PC-3 (cell line): ENCODE data around the gene S100A3. TPM values are rescaled to one million over a fixed set of nuclear protein-coding genes. Genes with fewer than 3 reads are reported as not detected.

ENCODE experiments used
- ATAC-seq: fragments of 200-7000 bp; cut with Tn5 transposase; 2 replicates; pipeline ENCODE4 v1.9.1; 2020; ENCODE audit warnings: mild to moderate bottlenecking, moderate library complexity
- BruUV-seq: library from RNA; stranded (reverse); fragments of 400-500 nt; replicated peaks from 2 replicates; lab custom pipeline; 2021; lab: Mats Ljungman, UMichigan
- CTCF ChIA-PET: fragments of 300-600 bp; sonication (Branson Sonifier 250); formaldehyde crosslinking; loops from one replicate; lab custom pipeline; 2022; ENCODE audit warnings: antibody characterized with exemption; lab: Charles Lee
- POLR2A ChIA-PET: fragments of 300-600 bp; sonication (Branson Sonifier 250); formaldehyde crosslinking; loops from one replicate; lab custom pipeline; 2022; ENCODE audit warnings: antibody characterized with exemption; ENCODE audit not compliant: unreplicated experiment; lab: Charles Lee
- DNase-seq: peaks from one replicate; pipeline ENCODE4 v3.0.0-alpha.2; 2015
- H2AFZ ChIP-seq: fragments of 300-600 bp; sonication (generic); 2 replicates; pipeline ENCODE4 v1.6.0; 2016; ENCODE audit warnings: antibody characterized with exemption, low read length
- H3F3A ChIP-seq: fragments of 300-600 bp; sonication (generic); one replicate; pipeline ENCODE4 v1.6.0; 2017; ENCODE audit warnings: antibody characterized with exemption, low read length, control low read depth, mild to moderate bottlenecking; ENCODE audit not compliant: unreplicated experiment
- H3K27ac ChIP-seq: fragments of 300-600 bp; sonication (generic); 2 replicates; pipeline ENCODE4 v1.5.1; 2016; ENCODE audit warnings: mild to moderate bottlenecking, low read length
- H3K27me3 ChIP-seq: fragments of 300-600 bp; sonication (generic); 2 replicates; pipeline ENCODE4 v1.6.1; 2016; ENCODE audit warnings: low read length, mixed read lengths
- H3K36me3 ChIP-seq: fragments of 300-600 bp; sonication (generic); 2 replicates; pipeline ENCODE4 v1.6.1; 2016; ENCODE audit warnings: low read depth, mixed run types, low read length, mixed read lengths
- H3K4me1 ChIP-seq: fragments of 300-600 bp; sonication (generic); 2 replicates; pipeline ENCODE4 v1.5.1; 2016; ENCODE audit warnings: low read length; ENCODE audit not compliant: insufficient read depth
- H3K4me2 ChIP-seq: fragments of 300-600 bp; sonication (generic); 2 replicates; pipeline ENCODE4 v1.6.0; 2016; ENCODE audit warnings: low read length
- H3K4me3 ChIP-seq: fragments of 300-600 bp; sonication (generic); 2 replicates; pipeline ENCODE4 v1.5.1; 2016; ENCODE audit warnings: mild to moderate bottlenecking, low read length, mixed read lengths
- H3K79me2 ChIP-seq: fragments of 300-600 bp; sonication (generic); 2 replicates; pipeline ENCODE4 v1.6.1; 2017; ENCODE audit warnings: low read length, mixed read lengths
- H3K9ac ChIP-seq: fragments of 300-600 bp; sonication (generic); 2 replicates; pipeline ENCODE4 v1.6.0; 2016; ENCODE audit warnings: mild to moderate bottlenecking, low read length
- H3K9me2 ChIP-seq: fragments of 300-600 bp; sonication (generic); replicated peaks from 2 replicates; pipeline ENCODE4 v1.6.1; 2016; ENCODE audit warnings: mixed run types, low read length, mixed read lengths
- H3K9me3 ChIP-seq: fragments of 300-600 bp; sonication (generic); 2 replicates; pipeline ENCODE4 v1.6.1; 2016; ENCODE audit warnings: low read length, mixed read lengths
- H4K20me1 ChIP-seq: fragments of 300-600 bp; sonication (generic); 2 replicates; pipeline ENCODE4 v1.6.1; 2016; ENCODE audit warnings: low read length, mixed read lengths
- EZH2 ChIP-seq: fragments of 300-600 bp; sonication (generic); IDR thresholded peaks from one replicate; pipeline ENCODE4 v1.6.1; 2017; ENCODE audit warnings: antibody characterized with exemption, mild to moderate bottlenecking, low read length; ENCODE audit not compliant: unreplicated experiment
- EZH2phosphoT487 ChIP-seq: fragments of 300-600 bp; sonication (generic); IDR thresholded peaks from 2 replicates; pipeline ENCODE4 v1.6.1; 2018; ENCODE audit warnings: mild to moderate bottlenecking, antibody characterized with exemption, low read length, borderline replicate concordance
- intact Hi-C: fragments of 100-400 bp; cut with micrococcal nuclease; formaldehyde crosslinking; loops from 2 replicates; pipeline ENCODE4 v1.9.0; 2023
- total RNA-seq: library from RNA; depleted of rRNA; stranded (reverse); fragments of >200 nt; gene quantifications from 2 replicates; pipeline ENCODE4 v1.2.3, GENCODE V29; 2014
- TF ChIP-seq, protein P1 (sequence below): fragments of 300-600 bp; sonication (generic); conservative IDR thresholded peaks from 2 replicates; pipeline ENCODE4 v1.5.1; 2017; ENCODE audit warnings: antibody characterized with exemption, low read depth, mild to moderate bottlenecking, low read length

Gene S100A3
- total RNA-seq, 1 experiment from 2014 or later: 4.6 TPM

DNA sequence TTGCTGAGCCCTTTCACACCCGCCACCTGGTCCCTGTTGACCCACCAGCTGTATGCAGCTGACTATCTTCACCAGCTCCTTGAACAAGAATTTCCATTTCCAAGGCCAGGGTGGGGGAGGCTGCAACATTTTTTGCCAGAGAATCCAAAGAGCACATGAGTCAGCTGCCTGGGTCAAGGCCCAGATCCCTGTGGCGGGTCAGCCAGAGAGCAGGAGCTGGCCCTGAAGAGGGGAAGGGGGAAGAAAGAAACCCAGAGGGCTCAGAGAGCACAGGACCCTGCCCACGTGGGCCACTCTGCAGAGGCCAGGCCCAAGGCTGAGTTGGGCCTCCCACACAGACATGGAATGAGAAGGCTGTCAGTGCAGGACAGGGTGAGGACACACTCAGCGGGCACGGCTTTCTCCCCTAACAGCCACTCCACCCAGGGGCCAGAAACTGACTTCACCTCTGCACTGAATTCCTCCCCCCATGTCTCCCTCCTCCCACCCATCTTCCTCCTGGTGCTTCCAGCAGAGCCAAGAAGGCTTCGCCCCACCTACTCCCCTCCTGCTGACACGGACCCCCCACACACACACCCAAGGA is 42.1 kb downstream of the S100A3 start:
- CTCF ChIA-PET: interaction anchor here (0.5 to 1.1 kb wide), 5 partner anchors 12 to 151 kb away, joined by 3 to 5 read pairs (median 4); partner anchors contain the start of gene CHTOP
- peak; percentile 94 for DNase-seq
- ATAC-seq: peak; percentile 72
- H3K4me1 ChIP-seq: peaks cover 46% of the 10 kb centered on the region
- BruUV-seq: TSS peak; percentile 40
- H3K27me3 ChIP-seq: no peaks in the 10 kb centered on the region
- intact Hi-C loops: loop anchor here (5.0 kb wide), 1 partner anchor 240 kb away; no protein-coding TSS in a partner anchor
- H3K27ac ChIP-seq: peak overlapping the region; percentile 82
- H3K9me2 ChIP-seq: no peaks in the 10 kb centered on the region
- no peaks in the 10 kb centered on the region for H3K9me3 ChIP-seq
- H3K79me2 ChIP-seq: no peaks in the 10 kb centered on the region
- POLR2A ChIA-PET: interaction anchor here (0.6 to 1.4 kb wide), 8 partner anchors 9 to 299 kb away, joined by 3 to 8 read pairs (median 4); partner anchors contain the start of gene S100A6
- H3K4me2 ChIP-seq: peak overlapping the region; percentile 60
- H4K20me1 ChIP-seq: no peaks in the 10 kb centered on the region
- no peaks in the 10 kb centered on the region for H3K36me3 ChIP-seq
- H2AFZ ChIP-seq: peak overlapping the region; percentile 52
- peaks cover 1% of the 10 kb centered on the region for H3F3A ChIP-seq
- H3K4me3 ChIP-seq: no peak overlapping the region
- peak overlapping the region; percentile 52 for H3K9ac ChIP-seq
- TF ChIP-seq EZH2: no peak
- TF ChIP-seq EZH2phosphoT487: no peak
- TF ChIP-seq, protein P1, sequence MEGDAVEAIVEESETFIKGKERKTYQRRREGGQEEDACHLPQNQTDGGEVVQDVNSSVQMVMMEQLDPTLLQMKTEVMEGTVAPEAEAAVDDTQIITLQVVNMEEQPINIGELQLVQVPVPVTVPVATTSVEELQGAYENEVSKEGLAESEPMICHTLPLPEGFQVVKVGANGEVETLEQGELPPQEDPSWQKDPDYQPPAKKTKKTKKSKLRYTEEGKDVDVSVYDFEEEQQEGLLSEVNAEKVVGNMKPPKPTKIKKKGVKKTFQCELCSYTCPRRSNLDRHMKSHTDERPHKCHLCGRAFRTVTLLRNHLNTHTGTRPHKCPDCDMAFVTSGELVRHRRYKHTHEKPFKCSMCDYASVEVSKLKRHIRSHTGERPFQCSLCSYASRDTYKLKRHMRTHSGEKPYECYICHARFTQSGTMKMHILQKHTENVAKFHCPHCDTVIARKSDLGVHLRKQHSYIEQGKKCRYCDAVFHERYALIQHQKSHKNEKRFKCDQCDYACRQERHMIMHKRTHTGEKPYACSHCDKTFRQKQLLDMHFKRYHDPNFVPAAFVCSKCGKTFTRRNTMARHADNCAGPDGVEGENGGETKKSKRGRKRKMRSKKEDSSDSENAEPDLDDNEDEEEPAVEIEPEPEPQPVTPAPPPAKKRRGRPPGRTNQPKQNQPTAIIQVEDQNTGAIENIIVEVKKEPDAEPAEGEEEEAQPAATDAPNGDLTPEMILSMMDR: no peak

DNA sequence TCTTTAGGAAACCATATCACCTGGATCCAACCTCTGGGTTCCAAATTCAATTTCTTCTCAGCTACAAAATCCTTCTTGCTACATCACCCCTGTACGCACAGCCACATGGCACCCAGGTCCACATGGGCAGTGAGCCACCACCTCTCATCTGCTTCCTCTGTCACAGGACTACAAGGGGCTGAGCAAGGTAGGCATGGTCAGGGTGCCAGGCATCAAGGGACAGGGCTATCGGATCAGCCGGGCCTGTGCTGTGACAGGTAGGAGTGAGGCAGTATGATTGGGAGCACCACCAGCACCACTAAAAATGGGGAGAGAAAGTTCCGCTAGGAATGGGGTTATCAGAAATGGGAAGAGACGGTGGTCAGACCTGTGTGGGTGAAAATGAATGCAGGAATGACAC is 42.7 kb downstream of the S100A3 start:
- no peaks in the 10 kb centered on the region for H4K20me1 ChIP-seq
- TF ChIP-seq EZH2phosphoT487 (no peak), EZH2 (no peak)
- TF ChIP-seq, protein P1: no peak
- H3K4me3 ChIP-seq: no peak overlapping the region
- H3K27me3 ChIP-seq: no peaks in the 10 kb centered on the region
- no peaks in the 10 kb centered on the region for H3K9me3 ChIP-seq
- no peaks in the 10 kb centered on the region for H3K79me2 ChIP-seq
- peak overlapping the region; percentile 60 for H3K4me2 ChIP-seq
- CTCF ChIA-PET: interaction anchor here (0.6 to 1.1 kb wide), 3 partner anchors 11 to 151 kb away, joined by 4 to 5 read pairs (median 5); partner anchors contain the start of gene CHTOP
- peak overlapping the region; percentile 82 for H3K27ac ChIP-seq
- POLR2A ChIA-PET: interaction anchor here (0.6 to 1.4 kb wide), 8 partner anchors 9 to 300 kb away, joined by 3 to 8 read pairs (median 4); partner anchors contain the start of gene S100A6
- H3K36me3 ChIP-seq: no peaks in the 10 kb centered on the region
- H3F3A ChIP-seq: no peaks in the 10 kb centered on the region
- H2AFZ ChIP-seq: peak overlapping the region; percentile 52; the same call in 1 of the 2 replicates
- no peak overlapping the region; the same call in 1 of the 2 replicates for H3K9ac ChIP-seq
- ATAC-seq (no peak), DNase-seq (no peak)
- H3K9me2 ChIP-seq: no peaks in the 10 kb centered on the region
- H3K4me1 ChIP-seq: peaks cover 40% of the 10 kb centered on the region
- no TSS peak for BruUV-seq
- intact Hi-C loops: loop anchor here (5.0 kb wide), 1 partner anchor 241 kb away; no protein-coding TSS in a partner anchor

DNA sequence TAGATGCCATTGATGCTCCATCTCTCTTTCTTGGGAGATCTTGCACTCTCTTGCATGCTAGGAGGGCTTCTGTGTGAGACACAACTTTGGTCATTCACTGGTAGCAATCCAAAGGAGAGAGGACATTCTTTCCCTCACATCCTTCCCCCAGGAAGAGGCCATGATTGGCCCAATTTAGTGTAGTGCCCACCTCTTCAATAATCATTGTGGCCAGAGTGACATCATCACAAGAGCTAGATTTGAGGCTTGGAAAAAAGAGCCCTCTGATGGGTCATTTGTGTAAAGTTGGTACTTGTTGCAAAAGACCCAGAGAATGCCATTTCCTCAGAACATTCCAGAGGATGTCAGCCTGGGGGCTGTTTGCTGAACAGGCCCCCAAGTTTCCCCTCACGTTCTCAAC is 43.5 kb downstream of the S100A3 start:
- no peak overlapping the region for H2AFZ ChIP-seq
- no peak for DNase-seq
- no peak overlapping the region for H3K4me2 ChIP-seq
- no peak overlapping the region for H3K9ac ChIP-seq
- no peaks in the 10 kb centered on the region for H3F3A ChIP-seq
- peaks cover 36% of the 10 kb centered on the region for H3K4me1 ChIP-seq
- no peaks in the 10 kb centered on the region for H4K20me1 ChIP-seq
- CTCF ChIA-PET: no interaction called here
- BruUV-seq: no TSS peak
- intact Hi-C loops: loop anchor here (5.0 kb wide), 1 partner anchor 242 kb away; no protein-coding TSS in a partner anchor
- POLR2A ChIA-PET: interaction anchor here (1.4 kb wide), 1 partner anchor 62 kb away, joined by 6 read pairs; no protein-coding TSS in a partner anchor
- H3K9me3 ChIP-seq: no peaks in the 10 kb centered on the region
- no peaks in the 10 kb centered on the region for H3K36me3 ChIP-seq
- H3K27me3 ChIP-seq: no peaks in the 10 kb centered on the region
- H3K9me2 ChIP-seq: no peaks in the 10 kb centered on the region
- no peak overlapping the region for H3K27ac ChIP-seq
- ATAC-seq: no peak
- TF ChIP-seq, protein P1: no peak
- TF ChIP-seq EZH2 (no peak), EZH2phosphoT487 (no peak)
- H3K79me2 ChIP-seq: no peaks in the 10 kb centered on the region
- H3K4me3 ChIP-seq: no peak overlapping the region
